Fibroblast of lung (primary cell): ENCODE measurements around the gene WDFY3. TPM values are rescaled to one million over a fixed set of nuclear protein-coding genes. Genes with fewer than 3 reads are reported as not detected.

Experiments
- DNase-seq, 2 donors: peaks; one replicate each; pipeline versions ENCODE4 v3.0.0 to v3.0.0-alpha.2; 2010; ENCODE audit warnings: low read depth in 2 of 2
- H2AFZ ChIP-seq: 2 replicates; pipeline ENCODE4 v1.5.1; 2012; ENCODE audit warnings: low read length, control low read depth, inconsistent platforms
- H3K27ac ChIP-seq: 2 replicates; pipeline ENCODE4 v1.5.1; 2011; ENCODE audit warnings: low read length, control low read depth; ENCODE audit not compliant: insufficient read depth
- H3K27me3 ChIP-seq: 2 replicates; pipeline ENCODE4 v1.5.1; 2011; ENCODE audit warnings: mild to moderate bottlenecking, low read length; ENCODE audit not compliant: control insufficient read depth, insufficient read depth
- H3K36me3 ChIP-seq: 2 replicates; pipeline ENCODE4 v1.5.1; 2011; ENCODE audit warnings: low read length; ENCODE audit not compliant: control insufficient read depth, insufficient read depth
- H3K4me1 ChIP-seq: 2 replicates; pipeline ENCODE4 v1.5.1; 2011; ENCODE audit warnings: low read length; ENCODE audit not compliant: control insufficient read depth, insufficient read depth; ENCODE audit errors: extremely low read depth
- H3K4me2 ChIP-seq: 2 replicates; pipeline ENCODE4 v1.5.1; 2011; ENCODE audit warnings: low read length, control low read depth; ENCODE audit not compliant: insufficient read depth; ENCODE audit errors: extremely low read depth
- H3K4me3 ChIP-seq, 4 experiments: fragments of 200-600 bp in 1 of 4; sonication (generic) in 1 of 4; replicated peaks in 1 of 4; 2 replicates each; pipeline ENCODE4 v1.5.1; 2011 to 2016; ENCODE audit warnings: low read length in 4 of 4, low read depth in 3 of 4, mild to moderate bottlenecking in 3 of 4, control low read depth in 2 of 4, inconsistent platforms in 1 of 4, mixed read lengths in 1 of 4; ENCODE audit not compliant: insufficient read depth in 1 of 4; ENCODE audit errors: control extremely low read depth in 1 of 4
- H3K79me2 ChIP-seq: 2 replicates; pipeline ENCODE4 v1.5.1; 2012; ENCODE audit warnings: mild to moderate bottlenecking, low read length, inconsistent platforms; ENCODE audit not compliant: control insufficient read depth, insufficient read depth
- H3K9ac ChIP-seq: 2 replicates; pipeline ENCODE4 v1.5.1; 2011; ENCODE audit warnings: mild to moderate bottlenecking, low read length, control low read depth; ENCODE audit not compliant: insufficient read depth
- H3K9me3 ChIP-seq: 2 replicates; pipeline ENCODE4 v1.5.1; 2012; ENCODE audit warnings: low read depth, low read length; ENCODE audit not compliant: control insufficient read depth, insufficient read depth
- H4K20me1 ChIP-seq: 2 replicates; pipeline ENCODE4 v1.5.1; 2011; ENCODE audit warnings: low read length; ENCODE audit not compliant: control insufficient read depth, insufficient read depth; ENCODE audit errors: extremely low read depth
- CTCF ChIP-seq, 2 donors: IDR thresholded peaks in 1 of 2; conservative IDR thresholded peaks in 1 of 2; 1 replicate in 1 of 2; 2 replicates in 1 of 2; pipeline ENCODE4 v1.5.1; 2011 to 2012; ENCODE audit warnings: low read length in 2 of 2, control low read depth in 1 of 2, inconsistent platforms in 1 of 2, low read depth in 1 of 2, mild to moderate bottlenecking in 1 of 2
- EZH2 ChIP-seq: IDR thresholded peaks from 2 replicates; pipeline ENCODE4 v1.5.1; 2012; ENCODE audit warnings: low read length, control low read depth, mild to moderate bottlenecking; ENCODE audit errors: missing control alignments
- polyA plus RNA-seq, 2 donors: library from polyadenylated mRNA; depleted of rRNA in 1 of 2; stranded (reverse) in 1 of 2; unstranded in 1 of 2; fragments of >200 nt; gene quantifications; 2 replicates each; pipeline ENCODE4 v1.2.1, GENCODE V29; 2011 to 2012; ENCODE audit warnings: missing spikeins in 1 of 2
- total RNA-seq: library from RNA; depleted of rRNA; stranded (reverse); fragments of >200 nt; gene quantifications from 2 replicates; pipeline ENCODE4 v1.2.1, GENCODE V29; 2014

Gene WDFY3
- total and polyA plus RNA-seq, 2 donors (not counting 1 experiment from before 2014, with no cell fraction given): 26.8 to 88.8 TPM

DNA sequence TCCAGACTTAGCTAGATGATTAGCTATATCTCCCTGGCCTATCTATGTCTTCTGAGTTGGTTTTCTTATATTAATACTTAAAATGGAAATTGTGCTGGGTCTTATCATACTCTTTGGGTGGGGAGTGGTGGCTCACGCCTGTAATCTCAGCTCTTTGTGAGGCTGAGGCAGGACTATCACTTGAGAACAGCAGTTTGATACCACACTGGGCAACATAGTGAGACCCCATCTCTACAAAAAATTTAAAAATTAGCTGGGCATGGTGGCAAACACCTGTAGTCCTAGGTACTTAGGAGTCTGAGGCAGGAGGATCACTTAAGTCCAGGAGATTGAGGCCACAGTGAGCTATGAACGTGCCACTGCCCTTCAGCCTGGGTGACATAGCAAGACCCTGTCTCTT lies 30.4 kb downstream of the WDFY3 start:
- peaks cover 49% of the 10 kb centered on the region for H3K79me2 ChIP-seq
- H3K36me3 ChIP-seq: no peaks in the 10 kb centered on the region
- TF ChIP-seq EZH2 (no peak), CTCF (conservative IDR thresholded peaks at IDR 0.05 in 1 of 2, IDR thresholded peaks at IDR 0.05 in 1 of 2; ENCODE audit: low read depth in 1 of 2, low read length in 2 of 2) (no peak)
- H3K4me2 ChIP-seq: no peak overlapping the region
- H3K9ac ChIP-seq: no peak overlapping the region
- H3K4me3 ChIP-seq: no peak overlapping the region
- no peaks in the 10 kb centered on the region for H3K9me3 ChIP-seq
- H4K20me1 ChIP-seq: no peaks in the 10 kb centered on the region
- peaks cover 9% of the 10 kb centered on the region for H3K4me1 ChIP-seq
- H2AFZ ChIP-seq: no peak overlapping the region
- no peak overlapping the region for H3K27ac ChIP-seq
- DNase-seq: no peak
- H3K27me3 ChIP-seq: no peaks in the 10 kb centered on the region

DNA sequence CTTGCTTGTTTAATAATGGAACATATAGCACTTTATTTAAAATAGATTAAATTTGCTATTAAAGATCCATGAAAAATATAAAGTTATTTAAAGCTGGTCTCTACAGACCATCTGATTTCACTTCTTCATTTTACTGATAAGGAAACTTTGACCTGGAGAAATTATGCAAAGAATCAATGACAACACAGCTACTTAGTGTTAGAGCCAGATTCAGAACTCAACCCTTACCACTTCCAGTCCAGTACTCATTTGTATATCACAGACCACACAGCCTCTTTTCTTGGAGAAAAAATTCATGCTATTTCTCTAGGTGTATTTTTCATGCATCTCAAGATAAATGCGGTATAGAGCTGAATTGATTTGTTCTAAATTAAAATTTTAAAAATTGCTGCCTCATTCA lies 34.0 kb downstream of the WDFY3 start:
- Histone ChIP-seq H3K9ac (no peak overlapping the region), H3K9me3 (no peaks in the 10 kb centered on the region), H3K36me3 (no peaks in the 10 kb centered on the region), H3K4me2 (no peak overlapping the region), H3K27me3 (no peaks in the 10 kb centered on the region), H3K4me1 (no peaks in the 10 kb centered on the region), H2AFZ (no peak overlapping the region), H3K4me3 (no peak overlapping the region), H3K79me2 (peaks cover 28% of the 10 kb centered on the region), H3K27ac (no peak overlapping the region), H4K20me1 (no peaks in the 10 kb centered on the region)
- no peak for DNase-seq
- TF ChIP-seq CTCF (conservative IDR thresholded peaks at IDR 0.05 in 1 of 2, IDR thresholded peaks at IDR 0.05 in 1 of 2; ENCODE audit: low read depth in 1 of 2, low read length in 2 of 2): no peak
- TF ChIP-seq EZH2: no peak

DNA sequence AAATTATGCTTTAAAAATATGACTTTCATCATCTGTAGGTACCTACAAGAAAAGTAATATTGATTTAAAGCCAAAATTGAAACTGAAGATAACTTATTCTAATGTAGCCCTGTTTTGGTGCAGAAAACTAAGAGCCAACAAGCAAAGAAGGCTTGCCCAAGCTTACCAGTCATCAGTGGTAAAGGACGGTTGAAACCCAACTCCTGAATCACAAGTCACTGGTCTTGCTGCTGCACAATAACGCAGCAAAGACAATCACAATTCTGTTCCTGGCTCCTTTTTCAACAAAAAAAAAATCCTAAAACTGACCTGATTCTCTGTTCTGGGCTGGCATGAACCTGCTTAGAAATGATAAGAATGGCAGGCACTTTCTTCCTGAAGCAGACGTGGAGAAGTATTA lies 34.5 kb downstream of the WDFY3 start:
- Histone ChIP-seq H3K4me2 (no peak overlapping the region), H3K27ac (no peak overlapping the region), H3K4me3 (no peak overlapping the region), H4K20me1 (no peaks in the 10 kb centered on the region), H2AFZ (no peak overlapping the region), H3K9ac (no peak overlapping the region), H3K79me2 (peaks cover 23% of the 10 kb centered on the region), H3K36me3 (no peaks in the 10 kb centered on the region), H3K4me1 (no peaks in the 10 kb centered on the region), H3K27me3 (no peaks in the 10 kb centered on the region), H3K9me3 (no peaks in the 10 kb centered on the region)
- TF ChIP-seq CTCF (conservative IDR thresholded peaks at IDR 0.05 in 1 of 2, IDR thresholded peaks at IDR 0.05 in 1 of 2; ENCODE audit: low read depth in 1 of 2, low read length in 2 of 2) (no peak), EZH2 (no peak)
- DNase-seq: no peak
